Stimulated activated CD8-positive, alpha-beta memory T cell treated with anti-CD3 and anti-CD28 coated beads, Interleukin-7, amount 100 ng/mL, for 1 hour (primary cell): ENCODE measurements around the gene CRYGB.
"Not testable (repeated sequence)": the region's sequence is repeated elsewhere in the genome, so short reads cannot be mapped to it uniquely, and the experiment has no call there.

ENCODE experiments used
- DNase-seq, 2 donors: peaks; one replicate each; pipeline ENCODE4 v3.0.0-alpha.2; 2020; ENCODE audit warnings: low read depth in 2 of 2

Gene CRYGB

DNA sequence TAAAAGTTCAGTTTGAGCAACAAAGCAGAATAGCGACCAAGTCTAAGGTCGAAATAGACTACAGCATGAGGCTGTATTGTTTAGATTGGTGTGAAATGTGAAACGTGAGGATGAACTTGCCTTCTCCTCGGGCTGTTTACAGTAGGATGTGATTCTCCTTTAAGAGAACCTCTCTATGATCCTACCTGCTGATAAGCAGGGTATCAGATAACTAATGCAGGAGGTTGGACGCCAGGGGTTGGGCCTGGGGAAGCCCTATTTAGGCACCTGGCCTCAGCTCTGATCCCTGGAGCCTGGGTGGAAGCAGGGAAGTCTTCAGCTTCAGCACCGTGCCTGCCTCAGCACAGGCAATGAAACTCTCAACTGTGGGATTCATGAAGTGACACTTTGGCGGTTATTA is 33.0 kb downstream of the CRYGB start:
- no peak for DNase-seq

DNA sequence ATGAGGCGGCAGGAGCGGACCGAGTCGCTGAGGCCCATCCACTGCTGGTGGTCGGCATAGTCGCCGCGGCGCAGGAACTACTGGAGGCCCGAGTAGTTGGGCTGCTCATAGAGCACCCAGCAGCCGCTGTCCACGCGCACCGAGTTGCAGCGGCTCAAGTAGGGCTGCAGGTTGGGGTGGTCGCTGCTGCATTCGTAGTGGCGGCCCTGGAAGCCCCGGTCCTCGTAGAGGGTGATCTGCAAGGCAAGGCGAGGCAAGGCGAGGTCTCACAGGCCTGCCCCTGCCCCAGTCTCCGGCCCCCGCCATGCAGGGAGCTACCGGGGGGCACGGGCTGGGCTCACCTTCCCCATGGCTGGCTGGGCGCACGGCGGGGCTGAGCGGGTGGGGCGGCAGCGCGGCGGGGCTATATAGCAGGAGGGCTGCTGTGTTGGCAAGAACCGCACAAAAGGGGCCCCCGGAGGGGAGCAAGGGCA is 33.6 kb downstream of the CRYGB start:
- not testable (repeated sequence) for DNase-seq

DNA sequence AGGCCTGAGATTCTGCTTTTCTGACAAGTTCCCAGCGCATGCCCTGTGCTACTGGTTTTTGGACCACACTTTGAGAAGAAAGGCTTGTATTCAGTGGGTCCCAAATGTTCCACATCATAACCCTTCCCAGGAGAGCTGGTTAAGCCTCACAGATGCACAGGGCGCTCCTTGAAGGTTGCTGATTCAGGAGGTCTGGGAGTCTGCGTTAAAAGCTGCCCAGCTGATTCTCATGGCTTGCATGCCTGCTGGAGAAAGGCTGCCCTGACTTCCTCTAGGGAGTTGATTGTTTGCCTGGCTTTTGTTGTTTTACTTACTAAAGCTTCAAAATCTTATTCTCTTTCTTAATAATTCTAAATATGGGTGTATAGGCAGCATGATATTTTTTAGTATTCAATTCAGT is 42.3 kb downstream of the CRYGB start:
- no peak for DNase-seq

DNA sequence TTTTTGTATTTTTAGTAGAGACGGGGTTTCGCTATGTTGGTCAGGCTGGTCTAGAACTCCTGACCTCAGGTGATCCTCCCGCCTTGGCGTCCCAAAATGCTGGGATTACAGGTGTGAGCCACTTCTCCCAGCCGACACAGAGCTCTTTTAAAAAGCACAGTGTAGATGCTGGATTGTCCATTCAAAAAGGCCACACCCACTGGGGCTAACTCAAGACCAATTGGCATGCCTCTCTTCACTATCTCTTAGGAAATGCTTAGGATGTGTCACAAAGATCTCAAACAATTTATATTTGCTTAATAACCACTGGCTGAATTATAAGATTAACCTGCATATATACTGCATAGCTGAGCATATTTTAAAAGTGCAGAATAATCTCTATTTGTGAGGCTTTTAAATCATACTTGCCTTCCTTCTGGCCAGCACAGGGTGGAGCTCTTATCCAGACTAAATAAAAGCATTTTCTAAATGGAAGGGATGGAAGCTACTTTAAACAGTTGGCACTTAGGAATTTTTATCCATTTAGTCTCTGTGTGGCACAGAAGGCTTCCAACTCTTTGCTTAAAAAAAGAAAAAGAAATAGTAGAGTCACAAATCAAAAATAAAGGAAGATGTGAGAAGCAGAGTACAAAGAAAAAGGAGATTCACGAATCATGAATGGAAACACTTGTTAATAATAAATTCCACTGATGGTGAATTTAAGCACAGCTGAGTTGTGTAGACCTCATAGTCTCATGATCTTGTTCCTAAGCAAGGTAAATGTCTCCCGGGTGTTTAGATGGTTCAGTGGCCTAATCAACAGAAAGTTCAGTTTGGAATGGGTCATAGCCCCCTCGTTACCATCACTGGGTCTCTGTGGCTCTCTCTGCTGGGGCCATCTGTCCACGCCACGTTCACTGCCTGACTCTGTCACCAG is 44.0 kb downstream of the CRYGB start:
- no peak for DNase-seq

DNA sequence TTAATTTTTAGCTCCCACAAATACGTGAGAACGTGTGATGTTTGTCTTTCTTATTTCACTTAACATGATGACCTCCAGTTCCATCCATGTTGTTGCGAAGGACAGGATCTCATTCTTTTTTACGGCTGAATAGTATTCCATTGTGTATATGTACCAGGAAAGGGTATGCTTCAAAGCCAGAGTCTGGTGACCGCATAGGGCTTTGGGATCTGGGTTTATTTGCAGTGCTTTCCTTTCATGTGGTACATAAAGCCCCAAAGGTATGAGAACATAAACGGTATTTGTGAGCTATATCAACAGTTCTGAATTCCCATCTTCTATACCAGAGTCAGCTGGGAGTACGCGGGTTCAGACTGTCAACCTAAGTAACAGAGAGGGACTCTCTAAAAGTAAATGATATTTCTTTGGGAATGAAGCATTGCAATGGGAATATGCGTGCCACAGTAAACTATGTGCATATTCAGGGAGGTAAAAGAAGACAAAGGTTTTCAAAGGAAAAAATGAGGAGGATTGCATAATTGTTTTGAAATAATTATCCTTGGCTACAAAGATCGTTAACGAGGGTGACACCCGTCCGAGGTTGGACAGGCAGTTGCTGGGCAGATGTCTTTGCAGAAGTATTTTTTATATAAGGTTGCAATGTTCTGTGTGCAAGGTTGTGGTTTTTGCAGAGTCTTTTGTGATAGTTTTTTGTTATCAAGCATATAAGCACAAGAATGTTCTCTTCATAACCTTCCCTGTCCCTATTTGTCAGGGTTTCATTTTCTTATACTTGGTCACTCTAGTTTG is 46.1 kb downstream of the CRYGB start:
- no peak for DNase-seq

DNA sequence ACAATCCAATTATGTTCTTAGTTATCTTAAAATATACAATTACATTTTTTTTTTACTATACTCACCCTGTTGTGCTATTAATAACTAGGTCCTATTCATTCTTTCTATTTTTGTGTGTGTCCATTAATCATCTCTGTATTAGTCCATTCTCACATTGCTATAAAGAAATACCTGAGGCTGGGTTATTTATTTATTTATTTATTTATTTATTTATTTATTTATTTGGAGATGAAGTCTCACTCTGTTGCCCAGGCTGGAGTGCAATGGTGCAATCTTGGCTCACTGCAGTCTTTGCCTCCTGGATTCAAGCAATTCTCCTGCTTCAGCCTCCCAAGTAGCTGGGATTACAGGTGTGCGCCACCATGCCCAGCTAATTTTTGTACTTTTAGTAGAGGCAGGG is 47.3 kb downstream of the CRYGB start:
- DNase-seq: not testable (repeated sequence)

DNA sequence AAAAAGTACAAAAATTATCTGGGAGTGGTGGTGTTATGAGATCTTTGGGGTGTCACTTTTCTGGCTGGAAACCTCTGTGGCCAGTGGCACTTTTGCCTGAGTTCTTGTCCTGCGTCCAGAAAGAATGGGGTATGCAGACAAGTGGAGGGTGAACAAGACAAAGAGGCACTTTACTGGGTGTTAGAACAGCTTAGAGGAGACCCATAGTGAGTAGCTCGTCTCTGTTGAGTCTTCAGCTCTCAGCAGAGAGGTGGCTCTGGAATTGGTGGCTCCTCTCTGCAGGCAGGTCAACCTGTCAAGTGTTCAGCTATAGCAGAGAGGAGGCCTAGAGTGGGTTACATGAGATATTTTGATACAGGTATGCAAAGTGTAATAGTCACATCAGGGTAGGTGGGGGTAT is 47.7 kb downstream of the CRYGB start:
- DNase-seq: no peak

DNA sequence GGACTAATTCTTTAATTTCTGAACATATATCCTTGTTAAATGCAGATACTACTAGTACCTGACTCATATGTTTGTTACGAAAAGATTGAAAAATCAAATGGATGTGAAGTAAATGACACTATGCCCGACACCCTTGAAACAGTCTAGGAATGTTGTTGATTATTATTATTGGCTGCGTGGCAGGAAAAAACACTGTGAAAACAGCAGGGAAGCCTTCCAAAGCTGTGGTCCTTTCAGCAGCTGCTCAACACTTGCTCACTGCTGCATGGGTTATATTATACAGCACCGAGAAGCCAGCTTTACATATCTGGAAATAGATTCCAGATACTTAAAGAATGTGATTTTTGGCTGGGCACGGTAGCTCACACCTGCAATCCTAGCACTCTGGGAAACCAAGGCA is 48.2 kb downstream of the CRYGB start:
- DNase-seq: no peak

DNA sequence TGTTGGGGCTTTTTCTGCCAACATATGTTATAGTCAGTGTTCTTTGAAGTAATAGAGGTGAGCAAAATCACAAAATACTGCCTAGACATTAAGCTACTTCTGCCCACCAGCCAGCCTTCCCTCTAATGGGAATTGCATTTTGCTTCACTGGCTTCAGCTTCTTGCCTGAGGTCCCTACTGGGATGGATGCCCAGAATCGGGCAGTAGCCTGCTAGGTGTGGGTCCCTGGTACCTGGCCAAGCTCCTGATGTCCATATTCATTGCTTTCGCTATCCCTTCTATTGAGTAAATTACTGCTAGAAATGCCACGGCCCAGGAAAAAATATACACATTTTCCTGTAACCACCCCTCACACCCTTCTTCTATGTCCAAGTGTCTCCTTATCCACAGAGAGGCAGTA is 48.6 kb downstream of the CRYGB start:
- no peak for DNase-seq

DNA sequence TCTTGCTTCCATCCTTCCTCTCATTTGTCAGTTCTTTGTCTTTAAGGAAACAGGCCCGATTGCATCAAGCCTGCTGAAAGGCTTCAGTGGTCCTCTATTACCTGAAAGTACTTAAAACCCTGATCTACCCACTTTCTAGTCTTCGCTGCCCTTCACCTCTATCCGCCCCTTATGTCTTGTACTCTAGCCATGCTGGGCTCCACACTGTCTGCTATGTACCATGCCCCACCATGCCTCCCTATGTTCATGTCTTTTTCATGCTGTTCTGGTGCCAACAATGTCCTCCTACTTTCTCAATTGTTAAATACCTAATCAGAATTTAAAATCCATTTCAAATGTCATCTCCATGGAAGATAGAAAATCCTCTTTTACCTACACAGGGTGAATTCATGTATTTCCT is 49.9 kb downstream of the CRYGB start:
- no peak for DNase-seq

DNA sequence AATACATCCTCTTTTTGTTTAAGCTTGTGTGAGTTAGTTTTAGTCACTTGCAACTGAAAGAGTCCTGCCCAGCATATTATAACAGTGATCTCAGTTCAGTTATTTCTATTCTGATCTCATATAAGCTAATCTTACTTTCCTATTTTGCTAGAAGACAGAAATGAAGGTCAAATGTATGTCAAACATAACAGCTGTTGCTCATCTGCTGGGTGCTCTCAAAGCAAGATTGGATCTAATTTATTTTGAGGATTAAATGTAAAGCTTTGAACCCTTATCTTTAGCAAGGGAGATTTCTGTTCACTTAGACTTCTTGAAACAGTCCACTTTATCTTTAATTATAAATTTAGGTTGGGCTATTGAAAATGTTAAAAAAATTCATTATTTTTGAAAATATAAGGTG is 52.8 kb downstream of the CRYGB start:
- no peak for DNase-seq
